PC-9 (cell line): ENCODE data around the gene HCN4.

Source experiments
- EZH2 ChIP-seq: fragments of 200-600 bp; sonication (generic); IDR thresholded peaks from 2 replicates; pipeline ENCODE4 v1.8.0; 2017; ENCODE audit warnings: antibody characterized with exemption, low read depth
- TF ChIP-seq, protein P1 (sequence below): fragments of 200-600 bp; sonication (generic); conservative IDR thresholded peaks from 2 replicates; pipeline ENCODE4 v1.6.1; 2017; ENCODE audit warnings: mixed run types, antibody characterized with exemption, mild to moderate bottlenecking, moderate library complexity

DNA sequence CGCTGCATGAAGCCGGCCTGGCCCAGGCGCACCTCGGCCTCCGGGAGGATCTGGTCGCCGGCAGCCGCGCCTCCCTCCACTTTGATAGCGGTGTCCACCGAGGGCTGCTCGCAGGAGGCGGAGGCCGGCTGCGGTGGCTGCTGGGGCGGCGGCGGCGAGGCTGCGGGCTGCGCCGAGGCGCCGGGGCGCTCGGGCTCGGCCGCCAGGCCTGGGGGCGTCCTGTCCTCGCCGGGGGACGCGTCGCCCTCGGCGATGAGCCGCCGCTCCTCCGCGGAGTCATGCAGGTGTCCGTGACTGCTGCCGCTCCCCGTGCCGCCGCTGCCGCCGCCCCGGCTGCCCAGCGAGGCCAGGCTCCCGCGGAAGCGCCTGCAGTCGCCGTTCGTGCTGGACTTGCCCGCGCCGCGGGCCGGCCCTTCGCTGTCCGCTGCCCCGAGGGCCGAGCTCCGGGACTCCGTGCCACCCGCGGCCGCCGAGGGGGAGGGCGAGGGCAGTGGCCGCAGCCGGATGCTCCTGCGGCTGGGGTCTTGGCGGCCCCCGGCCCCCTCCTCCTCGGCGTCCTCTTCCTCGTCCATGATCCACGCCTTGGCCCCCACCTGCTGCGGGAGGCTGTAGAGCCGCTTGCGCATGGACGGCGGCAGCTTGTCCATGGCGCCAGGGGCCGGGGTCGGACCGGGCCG lies 996 bp downstream of the HCN4 start:
- TF ChIP-seq, protein P1, sequence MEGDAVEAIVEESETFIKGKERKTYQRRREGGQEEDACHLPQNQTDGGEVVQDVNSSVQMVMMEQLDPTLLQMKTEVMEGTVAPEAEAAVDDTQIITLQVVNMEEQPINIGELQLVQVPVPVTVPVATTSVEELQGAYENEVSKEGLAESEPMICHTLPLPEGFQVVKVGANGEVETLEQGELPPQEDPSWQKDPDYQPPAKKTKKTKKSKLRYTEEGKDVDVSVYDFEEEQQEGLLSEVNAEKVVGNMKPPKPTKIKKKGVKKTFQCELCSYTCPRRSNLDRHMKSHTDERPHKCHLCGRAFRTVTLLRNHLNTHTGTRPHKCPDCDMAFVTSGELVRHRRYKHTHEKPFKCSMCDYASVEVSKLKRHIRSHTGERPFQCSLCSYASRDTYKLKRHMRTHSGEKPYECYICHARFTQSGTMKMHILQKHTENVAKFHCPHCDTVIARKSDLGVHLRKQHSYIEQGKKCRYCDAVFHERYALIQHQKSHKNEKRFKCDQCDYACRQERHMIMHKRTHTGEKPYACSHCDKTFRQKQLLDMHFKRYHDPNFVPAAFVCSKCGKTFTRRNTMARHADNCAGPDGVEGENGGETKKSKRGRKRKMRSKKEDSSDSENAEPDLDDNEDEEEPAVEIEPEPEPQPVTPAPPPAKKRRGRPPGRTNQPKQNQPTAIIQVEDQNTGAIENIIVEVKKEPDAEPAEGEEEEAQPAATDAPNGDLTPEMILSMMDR: no peak
- no peak for TF ChIP-seq EZH2
